Keratinocyte (primary cell): Measurements from ENCODE around the gene TRAPPC14. TPM values are rescaled to one million over a fixed set of nuclear protein-coding genes. Genes with fewer than 3 reads are reported as not detected.

Experiments
- DNase-seq: peaks from one replicate; pipeline ENCODE4 v3.0.0-alpha.2; 2011; ENCODE audit warnings: low read depth, missing footprints, low spot score
- FAIRE-seq: peaks from 2 replicates; lab custom pipeline; 2011; peaks lifted over from hg19 to GRCh38; lab: Jason Lieb, UNC
- H2AFZ ChIP-seq: 2 replicates; pipeline ENCODE4 v1.6.0; 2012; ENCODE audit warnings: low read length, control low read depth, inconsistent platforms; ENCODE audit not compliant: control insufficient read depth
- H3K27ac ChIP-seq: 2 replicates; pipeline ENCODE4 v1.5.1; 2011; ENCODE audit warnings: low read length; ENCODE audit not compliant: control insufficient read depth, insufficient read depth
- H3K27me3 ChIP-seq: 3 replicates; pipeline ENCODE4 v1.6.0; 2011; ENCODE audit warnings: low read length; ENCODE audit not compliant: control insufficient read depth, insufficient read depth; ENCODE audit errors: extremely low read depth
- H3K36me3 ChIP-seq, 2 experiments: 2 replicates in 1 of 2; 3 replicates in 1 of 2; pipeline ENCODE4 v1.5.1; 2011; ENCODE audit warnings: low read length in 2 of 2, mild to moderate bottlenecking in 1 of 2; ENCODE audit not compliant: control insufficient read depth in 2 of 2, insufficient read depth in 2 of 2; ENCODE audit errors: extremely low read depth in 1 of 2
- H3K4me1 ChIP-seq: 3 replicates; pipeline ENCODE4 v1.5.1; 2011; ENCODE audit warnings: low read length; ENCODE audit not compliant: control insufficient read depth, insufficient read depth; ENCODE audit errors: extremely low read depth
- H3K4me2 ChIP-seq: 3 replicates; pipeline ENCODE4 v1.6.0; 2011; ENCODE audit warnings: low read depth, low read length; ENCODE audit not compliant: control insufficient read depth, insufficient read depth; ENCODE audit errors: extremely low read depth
- H3K4me3 ChIP-seq, 3 experiments: fragments of 200-600 bp in 1 of 3; sonication (generic) in 1 of 3; 2 replicates in 2 of 3; 3 replicates in 1 of 3; pipeline ENCODE4 v1.5.1; 2011 to 2016; ENCODE audit warnings: low read length in 3 of 3, mild to moderate bottlenecking in 3 of 3, control low read depth in 2 of 3, inconsistent platforms in 1 of 3, low read depth in 1 of 3, mixed read lengths in 1 of 3, mixed run types in 1 of 3, moderate library complexity in 1 of 3; ENCODE audit not compliant: control insufficient read depth in 2 of 3, insufficient read depth in 2 of 3; ENCODE audit errors: extremely low read depth in 1 of 3
- H3K79me2 ChIP-seq: 2 replicates; pipeline ENCODE4 v1.6.0; 2012; ENCODE audit warnings: low read length; ENCODE audit not compliant: control insufficient read depth, insufficient read depth
- H3K9ac ChIP-seq: 3 replicates; pipeline ENCODE4 v1.6.0; 2011; ENCODE audit warnings: low read length; ENCODE audit not compliant: control insufficient read depth, insufficient read depth; ENCODE audit errors: extremely low read depth
- H3K9me1 ChIP-seq: 3 replicates; pipeline ENCODE4 v1.6.0; 2011; ENCODE audit warnings: low read length; ENCODE audit not compliant: control insufficient read depth, insufficient read depth; ENCODE audit errors: extremely low read depth
- H3K9me3 ChIP-seq: 2 replicates; pipeline ENCODE4 v1.5.1; 2012; ENCODE audit warnings: low read depth, low read length; ENCODE audit not compliant: control insufficient read depth
- H4K20me1 ChIP-seq: 3 replicates; pipeline ENCODE4 v1.6.0; 2011; ENCODE audit warnings: low read length; ENCODE audit not compliant: control insufficient read depth, insufficient read depth; ENCODE audit errors: extremely low read depth
- CTCF ChIP-seq, 3 experiments: IDR thresholded peaks in 1 of 3; conservative IDR thresholded peaks in 1 of 3; optimal IDR thresholded peaks in 1 of 3; 2 replicates in 2 of 3; 3 replicates in 1 of 3; pipeline versions ENCODE3 to v1.5.1; 2011; ENCODE audit warnings: low read length in 3 of 3, mild to moderate bottlenecking in 3 of 3, moderate library complexity in 2 of 3, control low read depth in 1 of 3, inconsistent platforms in 1 of 3; ENCODE audit not compliant: insufficient read depth in 2 of 3; ENCODE audit errors: extremely low read depth in 1 of 3
- EZH2 ChIP-seq: IDR thresholded peaks from one replicate; pipeline ENCODE4 v1.6.1; 2012; ENCODE audit warnings: inconsistent platforms, mild to moderate bottlenecking, low read length, moderate library complexity
- dilution Hi-C: fragments of 300-500 bp; cut with MboI; formaldehyde crosslinking; loops from one replicate; pipeline ENCODE4 v1.7.0; 2020; ENCODE audit warnings: low sequenced_read_pairs; ENCODE audit not compliant: extremely low pct_ligation_motif_present
- polyA plus RNA-seq, 5 experiments: library from polyadenylated mRNA; depleted of rRNA in 3 of 5; stranded (reverse) in 3 of 5; stranded (forward) in 1 of 5; unstranded in 1 of 5; fragments of >200 nt; gene quantifications; 1 replicate in 1 of 5; 2 replicates in 3 of 5; 3 replicates in 1 of 5; pipeline versions ENCODE4 v1.2.1 to v1.2.3, GENCODE V29; 2011 to 2012; ENCODE audit warnings: missing spikeins in 2 of 5, low read depth in 1 of 5, low replicate concordance in 1 of 5

The TRAPPC14 gene
- polyA plus RNA-seq, 1 donor (not counting 4 experiments of a cell fraction or from before 2014, with no cell fraction given) = 4.7 TPM

DNA sequence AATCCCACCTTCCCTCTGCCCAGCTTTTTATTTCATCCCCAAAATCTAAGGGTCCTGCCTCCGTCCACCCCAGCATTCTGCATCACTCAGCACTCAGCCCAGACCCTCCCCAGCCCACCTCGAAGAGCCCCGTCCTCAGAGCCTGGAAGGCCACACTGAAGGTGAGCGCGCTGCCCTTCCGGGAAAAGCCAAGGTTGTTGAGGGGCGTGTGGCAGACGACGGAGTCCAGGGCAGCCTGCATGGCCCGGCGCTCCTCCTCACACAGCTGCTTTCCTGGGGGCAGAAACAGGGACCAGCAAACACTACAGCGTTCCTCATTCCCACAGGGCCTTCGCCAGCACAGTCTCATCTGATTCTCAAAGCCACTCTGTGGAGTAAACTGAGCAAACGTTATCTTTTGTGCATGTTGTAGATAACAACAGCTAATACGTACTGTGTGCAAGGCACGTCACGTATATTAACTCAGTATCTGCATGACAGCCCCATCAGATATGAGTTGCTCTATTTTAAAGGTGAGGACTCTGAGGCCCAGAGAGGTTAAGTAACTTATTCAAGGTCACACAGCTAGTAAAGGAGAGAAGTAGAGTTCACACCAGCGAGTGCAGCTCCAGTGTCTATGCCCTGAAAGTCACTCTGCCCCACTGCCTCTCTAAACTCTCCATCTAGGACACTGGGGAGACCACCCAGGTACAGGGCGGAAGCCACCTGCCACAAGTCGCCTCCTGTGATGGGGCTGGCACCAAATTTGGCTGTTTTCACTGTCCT lies 2.8 kb downstream of the TRAPPC14 start:
- no peak for FAIRE-seq
- Histone ChIP-seq H3K9me1 (no peaks in the 10 kb centered on the region), H2AFZ (no peak overlapping the region), H3K9ac (no peak overlapping the region), H4K20me1 (peaks cover 7% of the 10 kb centered on the region), H3K27me3 (no peaks in the 10 kb centered on the region), H3K79me2 (peaks cover 5% of the 10 kb centered on the region), H3K4me1 (peaks cover 19% of the 10 kb centered on the region), H3K9me3 (no peaks in the 10 kb centered on the region), H3K4me2 (no peak overlapping the region), H3K27ac (no peak overlapping the region), H3K4me3 (no peak overlapping the region), H3K36me3 (peaks cover 16 to 28% of the 10 kb centered on the region in 2 experiments)
- DNase-seq = no peak
- no peak for TF ChIP-seq EZH2
- TF ChIP-seq CTCF (optimal IDR thresholded peaks at IDR 0.05 in 1 of 3, IDR thresholded peaks at IDR 0.05 in 1 of 3, conservative IDR thresholded peaks at IDR 0.05 in 1 of 3; ENCODE audit: extremely low read depth in 1 of 3, insufficient read depth in 2 of 3, low read length in 3 of 3) = no peak
- dilution Hi-C loops = no loop called here

DNA sequence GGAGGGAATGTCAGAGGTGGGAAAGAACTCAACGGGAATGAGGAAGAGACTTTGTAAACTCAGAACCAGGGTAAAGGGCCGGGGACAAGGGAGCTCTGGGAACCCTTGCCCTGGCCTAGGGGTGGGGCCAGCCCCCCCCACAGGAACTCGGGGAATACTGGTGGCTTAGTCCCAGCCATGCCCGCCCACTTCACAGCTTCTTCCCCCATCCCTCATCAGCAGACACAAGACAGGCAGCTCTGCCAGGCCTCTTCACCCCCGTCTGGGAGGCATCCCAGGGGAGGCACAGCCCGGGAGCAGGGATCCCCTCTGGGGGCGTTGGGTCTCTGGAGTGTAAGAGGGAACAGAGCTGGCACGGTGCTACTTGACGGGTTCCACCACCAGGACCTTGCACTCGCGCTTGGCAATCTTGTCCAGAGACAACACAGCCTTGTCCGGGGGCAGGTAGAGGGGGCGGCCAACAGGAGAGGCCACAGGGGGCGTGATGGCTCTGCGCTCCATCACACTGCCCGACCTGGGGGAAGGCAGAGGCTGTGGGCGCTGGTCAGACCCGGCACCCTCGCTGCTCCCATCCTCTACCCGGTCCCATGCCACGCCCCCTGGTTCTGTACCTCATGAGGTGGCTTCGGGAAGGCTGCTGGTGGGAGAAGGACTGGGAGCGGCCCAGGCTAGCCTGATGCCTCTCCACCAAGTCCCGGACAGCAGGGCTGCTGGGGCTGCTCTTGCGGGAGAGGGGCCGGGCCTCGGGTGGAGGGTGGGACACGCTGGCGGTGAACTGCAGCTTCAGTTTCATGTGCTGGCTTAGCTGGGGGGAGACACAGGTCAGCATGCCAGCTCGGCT lies 3.7 kb downstream of the TRAPPC14 start:
- Histone ChIP-seq H3K4me1 (peaks cover 26% of the 10 kb centered on the region), H3K36me3 (peaks cover 16 to 28% of the 10 kb centered on the region in 2 experiments), H3K9ac (no peak overlapping the region), H3K4me3 (no peak overlapping the region), H3K4me2 (no peak overlapping the region), H3K9me3 (no peaks in the 10 kb centered on the region), H3K27ac (no peak overlapping the region), H3K9me1 (no peaks in the 10 kb centered on the region), H4K20me1 (peaks cover 7% of the 10 kb centered on the region), H2AFZ (no peak overlapping the region), H3K79me2 (peaks cover 11% of the 10 kb centered on the region), H3K27me3 (no peaks in the 10 kb centered on the region)
- TF ChIP-seq CTCF (optimal IDR thresholded peaks at IDR 0.05 in 1 of 3, IDR thresholded peaks at IDR 0.05 in 1 of 3, conservative IDR thresholded peaks at IDR 0.05 in 1 of 3; ENCODE audit: extremely low read depth in 1 of 3, insufficient read depth in 2 of 3, low read length in 3 of 3) = no peak
- no peak for TF ChIP-seq EZH2
- FAIRE-seq (no peak), DNase-seq (no peak)
- dilution Hi-C loops = no loop called here
